HG02938 (cell line): ENCODE data around the gene ROR1.
"Not testable (repeated sequence)": the region's sequence is repeated elsewhere in the genome, so short reads cannot be mapped to it uniquely, and the experiment has no call there.

ENCODE experiments used
- ATAC-seq: cut with Tn5 transposase; IDR thresholded peaks from one replicate; pipeline ENCODE4 v1.9.1; 2021; ENCODE audit warnings: mild to moderate bottlenecking, moderate library complexity; ENCODE audit not compliant: unreplicated experiment

The ROR1 gene

DNA sequence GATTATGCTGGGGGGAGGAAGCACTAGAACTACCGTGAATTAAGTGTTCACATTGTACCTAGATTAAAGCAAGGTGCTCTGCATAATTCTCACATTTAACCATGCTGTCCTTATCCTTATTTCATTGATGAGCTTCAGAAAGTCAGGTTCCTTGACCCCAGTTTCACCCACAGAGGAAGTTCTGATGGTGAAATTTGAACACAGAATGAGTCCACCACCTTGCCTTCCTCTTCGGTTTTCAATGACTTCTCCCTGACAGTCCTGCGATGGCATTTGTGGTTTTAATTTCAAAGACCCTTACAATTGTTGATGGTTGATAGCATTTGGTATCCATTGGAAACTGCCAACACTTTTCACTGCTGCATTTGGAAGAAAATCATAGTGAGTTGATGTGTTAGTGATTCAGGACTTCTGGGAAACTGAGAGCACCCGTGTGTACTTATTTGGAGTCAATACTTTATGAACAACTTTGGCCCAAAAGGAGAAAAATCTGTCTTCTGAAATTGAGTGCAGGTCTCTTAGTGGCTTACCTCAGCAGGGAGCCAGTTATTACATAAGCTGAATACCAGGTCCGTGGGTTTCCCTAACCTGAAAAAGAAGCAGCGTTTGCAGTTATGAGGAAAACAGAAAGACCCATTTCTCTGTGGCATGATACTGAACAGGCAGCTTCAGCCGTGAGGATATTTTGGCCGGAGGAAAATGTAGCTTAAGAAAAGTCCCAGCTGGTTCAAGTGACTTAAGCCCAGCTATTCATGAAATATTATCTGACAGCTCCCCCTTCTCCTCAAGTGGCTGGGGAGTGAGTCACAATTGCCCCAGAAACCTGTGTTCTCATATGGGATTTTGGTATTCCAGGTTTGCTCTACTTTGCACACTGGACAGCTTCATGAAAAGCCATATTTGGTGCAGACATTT is 47.5 kb downstream of the ROR1 start:
- ATAC-seq = no peak

DNA sequence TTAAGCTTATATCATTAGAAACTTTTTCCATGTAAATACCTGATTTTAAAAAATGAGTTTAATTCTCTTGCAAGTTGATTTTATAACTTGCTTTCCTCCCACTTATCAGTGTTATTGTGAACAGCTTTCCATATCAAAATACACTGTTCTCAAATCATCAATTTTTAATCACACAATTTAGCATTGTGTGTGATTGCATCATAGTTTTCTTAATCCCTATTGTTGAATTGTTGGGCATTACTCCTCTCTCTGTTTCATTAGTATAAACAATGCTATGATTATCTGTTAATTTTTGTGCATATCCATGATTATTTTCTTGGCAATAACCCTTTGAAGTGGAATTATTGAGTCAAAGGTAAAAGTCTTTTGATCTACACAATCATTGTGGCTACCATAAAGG is 48.7 kb downstream of the ROR1 start:
- no peak for ATAC-seq

DNA sequence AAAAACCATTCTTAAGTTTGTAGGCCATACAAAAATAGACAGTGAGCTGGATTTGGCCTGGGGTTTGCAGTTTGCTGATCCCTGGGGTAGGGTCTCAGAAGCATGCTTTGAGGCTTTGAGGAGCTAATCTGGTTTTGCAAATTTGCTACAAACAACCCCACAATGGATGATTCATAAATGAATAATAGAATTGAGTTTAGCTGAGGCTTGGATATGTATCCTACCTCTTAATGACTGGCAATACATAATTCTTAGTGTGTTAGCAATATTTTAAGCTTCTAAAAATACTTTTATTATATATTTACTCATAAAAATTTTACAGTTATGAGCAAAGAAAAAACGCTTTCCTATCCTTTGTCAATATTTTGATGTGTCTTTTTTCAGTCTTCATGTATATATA is 50.6 kb downstream of the ROR1 start:
- ATAC-seq = no peak

DNA sequence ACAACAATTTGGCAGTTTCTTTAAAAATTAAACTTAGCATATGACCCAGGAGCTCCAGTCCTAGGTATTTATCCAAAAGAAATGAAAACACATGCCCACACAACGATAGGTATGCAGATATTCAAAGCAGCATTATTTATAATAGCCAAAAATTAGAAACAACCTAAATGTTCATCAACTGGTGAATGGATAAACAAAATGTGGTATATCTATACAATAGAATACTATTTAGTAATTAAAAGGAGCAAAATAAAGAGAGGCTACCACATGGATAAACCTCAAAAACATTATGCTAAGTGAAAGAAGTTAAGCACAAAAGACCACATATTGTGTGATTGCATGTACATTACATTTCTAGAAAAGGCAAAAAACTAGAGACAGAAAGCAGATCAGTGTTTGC is 51.3 kb downstream of the ROR1 start:
- no peak for ATAC-seq

DNA sequence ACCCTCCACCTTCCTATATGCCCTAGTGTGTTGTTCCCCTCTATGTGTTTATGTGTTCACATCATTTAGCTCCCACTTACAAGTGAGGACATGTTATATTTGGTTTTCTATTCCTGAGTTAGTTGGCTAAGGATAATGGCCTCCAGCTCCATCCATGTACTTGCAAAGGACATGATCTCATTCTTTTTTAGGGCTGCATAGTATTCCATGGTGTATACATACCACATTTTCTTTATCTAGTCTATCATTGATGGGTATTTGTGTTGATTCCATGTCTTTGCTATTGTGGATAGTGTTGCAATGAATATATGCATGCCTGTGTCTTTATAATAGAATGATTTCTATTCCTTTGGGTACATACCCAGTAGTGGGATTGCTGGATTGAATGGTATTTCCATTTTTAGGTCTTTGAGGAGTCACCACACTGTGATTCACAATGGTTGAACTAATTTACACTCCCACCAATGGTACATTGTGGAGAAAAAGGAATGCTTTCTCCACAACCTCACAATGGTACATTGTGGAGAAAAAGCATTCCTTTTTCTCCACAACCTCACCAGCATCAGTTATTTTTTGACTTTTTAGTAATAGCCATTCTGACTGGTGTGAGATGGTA is 52.5 kb downstream of the ROR1 start:
- not testable (repeated sequence) for ATAC-seq

DNA sequence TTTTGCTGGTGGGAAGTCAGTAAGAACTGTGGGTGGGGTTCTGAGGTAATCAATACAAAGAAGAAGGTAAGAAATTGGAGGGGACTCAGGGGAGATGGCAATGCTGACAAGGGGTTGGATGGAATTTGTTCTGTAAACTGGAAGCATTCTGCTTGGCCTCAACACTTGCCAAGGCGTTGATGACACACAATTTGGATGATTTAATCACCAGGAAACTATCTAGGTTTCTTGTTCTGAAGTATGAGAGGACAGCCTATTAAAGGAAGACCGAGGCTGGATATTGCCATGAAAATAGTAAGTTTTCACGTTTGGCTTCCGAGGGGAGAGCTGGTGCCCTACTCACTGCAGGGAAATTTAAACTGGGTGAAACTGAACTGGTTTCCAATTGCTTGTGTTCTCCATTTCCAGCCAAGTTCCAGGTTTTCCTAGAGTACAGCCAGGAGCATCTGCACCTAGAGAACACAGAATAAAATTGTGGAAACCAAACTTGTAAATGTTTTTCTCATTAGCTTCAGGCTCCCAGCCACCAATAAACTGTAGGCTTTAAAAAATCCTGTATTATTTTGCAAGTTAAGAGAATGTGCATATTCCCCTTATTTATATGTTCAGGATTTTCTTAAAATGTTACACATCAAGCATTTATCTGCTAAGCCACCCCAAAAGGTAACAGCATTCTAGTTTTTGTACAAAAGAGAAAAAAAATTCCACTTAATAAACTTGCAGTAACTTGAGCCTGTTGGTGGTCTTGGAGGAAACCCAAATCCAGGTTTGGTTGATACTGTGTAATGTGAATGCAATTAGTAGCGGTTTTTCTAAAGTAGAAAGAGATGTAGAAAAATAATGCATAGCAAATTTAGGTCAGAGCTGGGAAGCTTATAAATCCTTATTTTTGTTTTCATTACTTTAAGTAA is 53.8 kb downstream of the ROR1 start:
- no peak for ATAC-seq

DNA sequence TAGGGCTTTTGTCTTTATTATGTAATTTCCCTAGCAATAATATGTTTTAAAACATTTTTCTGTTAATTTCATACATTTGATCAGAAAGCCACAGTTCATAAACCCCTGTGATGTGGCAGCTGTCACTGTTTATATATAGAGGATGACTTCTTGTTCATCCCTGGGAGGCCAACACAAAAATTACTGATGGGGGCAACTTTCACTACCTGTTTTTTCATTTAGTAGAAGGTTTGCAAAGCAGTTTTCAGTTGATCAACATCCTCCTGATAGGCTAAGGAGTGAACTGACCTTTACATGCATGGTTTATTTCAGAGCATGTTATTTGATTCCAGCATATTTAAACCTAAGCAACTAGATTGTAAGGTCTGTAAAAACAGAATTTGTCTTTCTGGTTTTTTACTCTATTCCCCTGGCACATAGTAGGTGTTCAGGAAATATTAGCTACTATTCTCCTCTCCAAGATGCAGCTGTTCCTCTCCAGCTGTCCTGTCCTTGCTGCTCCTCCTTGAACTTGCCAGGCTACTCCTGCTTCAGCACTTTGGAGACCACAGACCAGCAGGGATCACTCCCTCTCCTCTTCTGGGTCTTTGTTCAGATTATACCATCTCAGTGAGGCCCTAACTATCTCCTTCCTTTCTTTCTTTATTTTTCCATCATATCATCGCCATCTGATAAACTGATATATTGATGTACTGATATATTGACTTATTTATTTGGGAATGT is 54.7 kb downstream of the ROR1 start:
- peak; percentile 93 for ATAC-seq

DNA sequence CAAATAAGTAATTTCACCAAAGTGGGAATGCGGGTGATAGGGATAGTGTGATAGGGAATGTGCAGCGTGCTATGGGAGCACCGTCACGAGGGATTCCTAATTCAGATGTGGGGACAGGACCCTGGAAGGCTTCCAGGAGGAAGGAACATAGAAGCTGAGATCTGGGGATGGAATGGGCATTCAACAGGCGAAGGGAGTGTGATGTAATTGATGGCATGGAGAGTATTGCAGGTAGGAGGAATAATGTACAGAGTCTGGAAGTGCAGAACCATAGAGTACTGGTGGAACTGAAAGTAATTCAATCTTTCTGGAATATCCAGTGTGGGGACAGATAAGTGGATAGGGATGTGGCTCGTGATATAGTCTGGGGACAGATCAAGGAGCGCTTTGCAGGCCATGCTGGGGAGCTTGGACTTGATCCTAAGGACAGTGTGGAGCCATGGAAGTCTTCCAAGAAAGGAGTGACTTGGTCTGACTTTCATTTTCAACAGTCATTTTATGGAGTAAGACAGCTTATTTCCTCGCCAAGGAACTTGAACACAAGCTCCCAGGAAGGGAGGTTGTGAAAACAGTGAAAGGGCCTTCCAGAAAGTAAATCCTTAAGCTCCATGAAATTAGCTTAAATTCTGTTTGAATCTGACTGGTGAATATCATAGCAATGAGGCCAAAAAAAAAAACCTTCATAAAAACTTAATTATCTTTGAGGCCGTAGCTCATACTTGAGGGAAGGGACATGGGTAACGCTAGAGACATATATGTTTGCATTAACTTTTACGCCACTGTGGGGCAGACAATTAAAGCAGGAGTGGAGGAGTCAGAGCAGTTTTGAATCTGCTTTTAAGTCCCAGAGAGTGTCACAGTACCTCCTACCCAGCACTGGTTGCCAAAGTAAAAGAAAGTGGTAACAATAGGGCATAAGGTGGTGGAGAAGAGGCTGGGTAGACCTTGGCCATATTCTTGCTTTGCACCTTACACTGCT is 55.8 kb downstream of the ROR1 start:
- ATAC-seq = no peak

DNA sequence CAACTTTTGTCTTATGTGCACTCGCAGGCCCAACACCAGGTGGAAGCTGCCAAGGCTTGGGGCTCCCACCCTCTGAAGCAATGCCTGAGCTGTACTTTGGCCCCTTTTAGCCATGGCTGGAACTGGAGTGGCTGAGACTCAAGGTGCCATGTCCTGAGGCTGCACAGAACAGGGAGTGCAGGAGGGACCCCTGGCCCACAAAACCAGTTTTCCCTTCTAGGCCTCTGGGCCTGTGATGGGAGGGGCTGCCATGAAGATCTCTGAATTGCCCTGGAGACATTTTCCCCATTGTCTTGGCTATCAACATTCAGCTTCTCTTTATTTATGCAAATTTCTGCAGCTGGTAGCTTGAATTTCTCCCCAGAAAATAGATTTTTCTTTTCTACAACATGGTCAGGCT is 57.6 kb downstream of the ROR1 start:
- no peak for ATAC-seq

DNA sequence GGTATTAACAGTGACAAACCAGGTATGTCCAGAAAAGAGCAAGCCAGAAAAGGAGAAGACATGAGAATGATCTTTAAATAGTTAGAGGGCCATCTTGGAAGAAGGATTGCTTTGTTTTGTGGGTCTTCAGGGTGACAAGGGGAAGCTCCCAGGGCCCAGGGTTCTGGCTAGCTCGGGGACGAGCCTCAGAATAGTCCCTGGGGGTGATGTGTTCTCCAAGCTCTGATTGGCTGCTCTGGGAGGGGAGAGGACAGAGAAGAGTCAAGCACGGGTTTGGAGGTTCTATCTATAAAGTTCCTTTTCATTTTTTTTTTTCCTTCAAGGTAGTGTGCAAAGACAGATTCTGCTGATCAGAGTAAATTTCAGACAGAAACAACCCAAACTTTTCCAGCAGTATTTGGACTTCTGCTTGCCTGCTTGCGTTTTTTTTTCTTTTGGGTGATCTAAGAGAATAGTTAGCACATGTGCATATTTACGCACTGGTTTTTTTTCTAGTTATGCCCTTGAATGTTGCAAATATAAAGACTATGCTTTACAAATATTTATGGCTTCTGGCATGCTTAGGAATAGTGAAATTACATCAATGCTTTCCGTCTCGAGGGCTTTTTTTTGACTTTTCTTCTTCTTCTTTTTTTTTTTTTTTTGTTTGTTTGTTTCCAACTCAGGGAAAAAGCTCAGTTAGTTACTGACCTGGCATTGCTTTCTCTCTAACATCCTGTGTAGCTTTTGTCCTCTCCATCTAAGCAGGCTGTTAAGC is 59.7 kb downstream of the ROR1 start:
- no peak for ATAC-seq

DNA sequence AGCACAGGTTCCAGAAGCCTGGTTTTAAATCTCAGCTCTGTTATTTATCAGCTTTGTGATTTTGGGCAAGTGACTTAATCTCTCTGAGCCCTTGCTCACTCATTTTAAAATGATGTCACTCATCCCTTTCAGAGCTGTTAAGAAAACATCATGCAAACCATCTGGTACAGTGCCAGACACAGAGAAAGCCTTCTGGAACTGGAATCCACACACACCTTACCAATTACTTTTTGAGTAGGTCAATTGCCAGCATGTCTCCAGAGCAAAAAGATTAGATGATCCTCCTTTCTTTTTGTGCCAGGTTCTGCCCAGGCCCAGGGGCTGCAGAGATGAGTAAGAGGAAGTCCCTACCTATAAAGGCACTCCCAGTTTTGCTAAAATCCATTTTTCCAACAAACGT is 61.3 kb downstream of the ROR1 start:
- no peak for ATAC-seq

DNA sequence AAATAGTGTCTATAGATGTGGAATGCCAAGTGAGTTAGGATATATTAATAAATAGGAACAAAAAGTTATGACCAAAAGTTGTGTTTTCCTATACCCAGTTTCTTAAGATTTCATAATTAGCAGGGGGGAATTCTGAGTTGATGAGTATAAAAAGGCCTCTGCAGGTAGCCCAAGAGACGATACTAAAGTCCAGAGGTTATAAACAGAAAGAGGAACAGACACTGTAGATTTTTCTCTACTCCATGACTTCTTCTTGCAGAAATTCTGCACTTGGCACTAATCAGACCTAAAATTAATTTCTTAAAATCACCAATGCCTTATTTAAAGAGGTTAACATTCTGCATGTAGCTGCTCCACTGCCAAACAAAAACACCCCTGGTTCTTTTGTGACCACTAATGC is 62.6 kb downstream of the ROR1 start:
- no peak for ATAC-seq

DNA sequence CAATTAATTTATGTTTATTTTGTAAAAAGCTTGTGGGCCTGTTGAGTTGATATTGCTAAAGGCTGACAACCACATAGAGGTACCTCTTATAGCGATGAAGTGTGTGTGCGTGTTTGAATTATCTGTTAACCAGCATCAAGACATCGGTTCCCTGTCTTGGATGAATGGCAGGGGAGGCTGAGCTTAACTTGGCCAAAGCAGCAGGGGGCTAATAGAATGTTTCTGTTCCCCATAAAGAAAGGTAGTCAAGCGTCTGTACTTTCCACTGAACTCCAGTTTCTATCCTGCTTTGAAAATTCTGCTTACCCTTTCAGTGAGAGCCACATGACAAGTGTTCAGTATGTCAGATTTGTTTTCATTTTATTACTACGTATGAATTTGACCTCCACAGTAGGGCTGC is 63.0 kb downstream of the ROR1 start:
- no peak for ATAC-seq

DNA sequence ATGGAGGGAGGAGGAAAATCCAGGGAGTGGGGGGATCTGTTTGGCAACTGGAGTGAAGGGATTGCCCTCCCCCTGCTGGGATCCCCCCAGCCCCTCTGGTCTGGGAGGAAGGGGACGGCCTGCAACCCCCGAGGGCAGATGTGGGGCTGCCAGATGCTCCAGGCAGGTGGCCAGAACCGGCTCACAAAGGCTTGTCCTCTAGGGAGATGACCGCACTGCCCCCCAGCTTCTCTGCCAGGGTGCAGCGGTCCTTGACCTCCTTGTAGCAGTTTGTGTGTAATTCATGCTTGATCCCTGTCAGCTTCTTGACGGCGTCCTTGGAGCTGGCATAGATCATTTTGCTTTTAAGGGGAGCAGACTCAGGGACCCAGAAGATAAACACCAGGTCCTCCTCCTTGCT is 69.2 kb downstream of the ROR1 start:
- no peak for ATAC-seq

DNA sequence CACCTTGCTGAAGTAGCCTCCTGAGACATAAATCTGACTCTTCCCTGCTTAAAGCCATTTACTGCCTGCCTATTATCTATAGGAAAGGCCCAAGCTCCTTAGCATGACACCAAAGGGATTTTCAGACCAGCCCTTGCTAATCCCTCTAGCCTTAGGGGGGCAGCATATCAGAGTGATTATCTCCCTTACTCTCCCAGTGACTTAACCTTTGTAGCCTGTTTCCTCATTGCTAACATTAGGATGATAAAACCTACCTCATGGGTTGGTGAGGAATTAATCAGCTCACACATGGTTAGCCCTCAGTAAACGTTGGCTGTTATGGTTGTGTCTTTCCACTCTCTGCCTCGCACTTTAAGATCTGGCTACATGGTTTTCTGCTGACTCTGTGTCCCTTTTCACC is 70.1 kb downstream of the ROR1 start:
- no peak for ATAC-seq

DNA sequence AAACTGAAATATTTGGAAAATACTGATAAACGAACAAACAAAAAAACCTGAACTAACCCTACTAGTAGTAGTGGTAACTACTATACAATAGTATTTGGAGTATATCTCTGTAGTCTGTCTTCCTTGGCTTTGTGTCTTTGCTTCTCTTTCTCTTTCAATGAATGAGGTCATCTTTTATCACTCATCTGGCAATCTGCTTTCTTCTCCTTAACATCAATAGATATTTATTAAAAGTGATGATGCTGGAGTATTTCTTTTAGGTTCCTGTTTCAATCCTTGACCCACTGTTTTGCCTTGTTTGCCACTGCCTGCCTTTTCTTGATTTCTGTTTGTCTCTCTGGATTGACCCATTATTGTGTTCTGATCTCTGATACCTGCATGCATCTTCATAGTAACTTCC is 71.5 kb downstream of the ROR1 start:
- ATAC-seq = no peak

DNA sequence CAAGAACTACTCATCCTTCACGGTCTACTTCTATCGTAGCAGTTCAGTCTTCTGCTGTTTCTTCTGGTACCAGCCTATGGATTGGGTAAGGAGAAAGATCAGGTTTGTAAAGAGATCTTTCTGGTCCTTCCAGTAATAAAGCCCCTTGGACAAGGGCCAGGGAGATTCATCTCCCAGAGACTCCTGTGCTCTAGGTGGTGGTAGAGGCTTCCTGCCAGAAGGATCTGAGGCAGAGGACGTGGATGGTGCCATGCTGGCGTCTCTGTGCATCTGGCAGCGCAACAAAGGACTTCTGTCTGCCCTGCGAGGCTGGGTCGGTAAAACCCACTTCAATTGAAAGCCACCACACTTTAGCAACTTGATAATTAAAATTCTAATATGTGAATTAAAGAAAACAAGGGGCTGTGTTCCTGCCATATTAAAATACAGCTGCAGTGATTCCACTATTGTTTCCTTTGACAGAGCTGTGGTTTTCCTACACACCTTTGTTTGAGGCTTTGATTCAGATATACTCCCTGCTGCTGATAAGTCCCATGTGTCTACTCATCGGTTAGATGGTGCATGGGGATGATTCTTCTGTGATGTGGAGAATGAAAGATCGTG is 73.6 kb downstream of the ROR1 start:
- ATAC-seq = no peak

DNA sequence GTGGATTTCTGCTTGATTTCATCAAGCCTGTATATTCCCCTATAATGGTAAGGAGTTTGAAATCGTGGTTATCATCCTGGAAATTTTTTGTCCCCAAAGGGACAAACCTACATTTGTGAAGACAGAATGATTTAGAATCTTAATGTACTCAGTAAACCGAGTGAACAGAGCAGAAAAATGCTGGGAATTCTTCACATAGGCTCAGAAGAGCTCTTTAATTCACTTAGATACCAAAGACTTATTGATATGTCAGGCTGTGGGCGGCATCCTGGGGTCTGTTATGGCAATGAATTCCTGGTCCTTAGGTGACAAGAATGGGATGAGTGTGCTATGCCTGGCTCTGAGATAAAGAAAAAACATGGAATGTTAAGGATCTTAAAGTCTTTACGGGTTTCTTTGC is 74.9 kb downstream of the ROR1 start:
- ATAC-seq = no peak

DNA sequence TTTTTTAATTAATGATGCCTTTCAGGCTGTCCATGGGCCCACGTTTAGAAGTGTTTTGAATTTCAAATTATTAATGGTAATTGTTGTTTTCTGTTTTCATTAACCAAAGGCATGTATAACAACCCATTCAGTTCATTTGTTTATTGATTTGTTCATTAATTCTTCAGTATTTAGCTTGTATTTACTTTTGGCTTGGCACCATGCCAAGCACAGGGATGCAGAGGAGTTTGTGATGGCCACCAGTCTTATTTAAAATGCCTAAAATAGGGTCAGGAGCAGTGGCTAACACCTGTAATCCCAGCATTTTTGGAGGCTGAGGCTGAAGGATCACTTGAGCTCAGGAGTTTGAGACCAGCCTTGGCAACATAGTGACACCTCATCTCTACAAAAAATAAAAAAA is 75.3 kb downstream of the ROR1 start:
- no peak for ATAC-seq
